ENCODE data around the gene KCNQ5. TPM values are rescaled to one million over a fixed set of nuclear protein-coding genes. Genes with fewer than 3 reads are reported as not detected.

Gene KCNQ5
- total RNA-seq, 1 experiment from 2014 or later = 0.84 TPM

GRCh38 chr6:72943699-72944098 lies 321.8 kb downstream of the KCNQ5 start:
- no peak for DNase-seq (ENCODE audit: extremely low read depth, low read depth)

GRCh38 chr6:72944660-72945059 lies 322.8 kb downstream of the KCNQ5 start:
- no peak for DNase-seq (ENCODE audit: extremely low read depth, low read depth)

- DNase-seq (ENCODE audit: extremely low read depth, low read depth) = no peak
These were observed 324.9 kb downstream of the KCNQ5 start for GRCh38 chr6:72946774-72947173.

GRCh38 chr6:72947534-72947933 lies 325.7 kb downstream of the KCNQ5 start:
- DNase-seq (ENCODE audit: extremely low read depth, low read depth) = no peak

GRCh38 chr6:72948153-72948552 lies 326.3 kb downstream of the KCNQ5 start:
- no peak for DNase-seq (ENCODE audit: extremely low read depth, low read depth)

GRCh38 chr6:72950114-72950860 lies 328.4 kb downstream of the KCNQ5 start:
- peak; percentile 30 for DNase-seq (ENCODE audit: extremely low read depth, low read depth)

- no peak for DNase-seq (ENCODE audit: extremely low read depth, low read depth)
These were observed 331.2 kb downstream of the KCNQ5 start for GRCh38 chr6:72952808-72953630.

GRCh38 chr6:72953971-72954381 lies 332.1 kb downstream of the KCNQ5 start:
- no peak for DNase-seq (ENCODE audit: extremely low read depth, low read depth)

GRCh38 chr6:72954716-72955115 lies 332.9 kb downstream of the KCNQ5 start:
- DNase-seq (ENCODE audit: extremely low read depth, low read depth) = no peak

- DNase-seq (ENCODE audit: extremely low read depth, low read depth) = no peak
These were observed 333.8 kb downstream of the KCNQ5 start for GRCh38 chr6:72955666-72956065.

- no peak for DNase-seq (ENCODE audit: extremely low read depth, low read depth)
These were observed 334.4 kb downstream of the KCNQ5 start for GRCh38 chr6:72956272-72956671.

- no peak for DNase-seq (ENCODE audit: extremely low read depth, low read depth)
These were observed 338.0 kb downstream of the KCNQ5 start for GRCh38 chr6:72959821-72960220.

GRCh38 chr6:72963946-72964345 lies 342.1 kb downstream of the KCNQ5 start:
- DNase-seq (ENCODE audit: extremely low read depth, low read depth) = no peak

GRCh38 chr6:72966628-72967280 lies 344.9 kb downstream of the KCNQ5 start:
- DNase-seq (ENCODE audit: extremely low read depth, low read depth) = no peak

GRCh38 chr6:72967329-72967728 lies 345.5 kb downstream of the KCNQ5 start:
- DNase-seq (ENCODE audit: extremely low read depth, low read depth) = no peak

- DNase-seq (ENCODE audit: extremely low read depth, low read depth) = no peak
These were observed 346.8 kb downstream of the KCNQ5 start for GRCh38 chr6:72968704-72969103.

- DNase-seq (ENCODE audit: extremely low read depth, low read depth) = no peak
These were observed 347.8 kb downstream of the KCNQ5 start for GRCh38 chr6:72969666-72970065.

- DNase-seq (ENCODE audit: extremely low read depth, low read depth) = no peak
These were observed 350.7 kb downstream of the KCNQ5 start for GRCh38 chr6:72972579-72972978.

GRCh38 chr6:72974276-72974675 lies 352.4 kb downstream of the KCNQ5 start:
- DNase-seq (ENCODE audit: extremely low read depth, low read depth) = no peak

GRCh38 chr6:72975352-72975752 lies 353.5 kb downstream of the KCNQ5 start:
- no peak for DNase-seq (ENCODE audit: extremely low read depth, low read depth)

- DNase-seq (ENCODE audit: extremely low read depth, low read depth) = no peak
These were observed 354.6 kb downstream of the KCNQ5 start for GRCh38 chr6:72976484-72976883.
